Medulla oblongata (tissue), 1 donor: Measurements from ENCODE around the gene CENPB.

ENCODE experiments used
- DNase-seq: peaks from one replicate; pipeline ENCODE4 v3.0.0-alpha.2; 2015; ENCODE audit errors: extremely low spot score

The CENPB gene

GRCh38 chr20:3767110-3767426 lies 19.5 kb downstream of the CENPB start:
- DNase-seq = no peak

GRCh38 chr20:3766422-3767109 lies 20.0 kb downstream of the CENPB start:
- DNase-seq = no peak

GRCh38 chr20:3765171-3765882 lies 21.2 kb downstream of the CENPB start:
- no peak for DNase-seq

- no peak for DNase-seq
Observed at GRCh38 chr20:3764659-3765058, 21.9 kb downstream of the CENPB start.

- DNase-seq = no peak
Observed at GRCh38 chr20:3763671-3764601, 22.6 kb downstream of the CENPB start.

- no peak for DNase-seq
Observed at GRCh38 chr20:3760655-3761348, 25.7 kb downstream of the CENPB start.

GRCh38 chr20:3759884-3760283 lies 26.7 kb downstream of the CENPB start:
- no peak for DNase-seq

GRCh38 chr20:3759316-3759823 lies 27.2 kb downstream of the CENPB start:
- no peak for DNase-seq

- DNase-seq = no peak
Observed at GRCh38 chr20:3758566-3758965, 28.0 kb downstream of the CENPB start.

- DNase-seq = no peak
Observed at GRCh38 chr20:3757268-3757667, 29.3 kb downstream of the CENPB start.

GRCh38 chr20:3755814-3756480 lies 30.6 kb downstream of the CENPB start:
- DNase-seq = peak; percentile 85

GRCh38 chr20:3755269-3755668 lies 31.3 kb downstream of the CENPB start:
- DNase-seq = no peak

GRCh38 chr20:3754276-3754630 lies 32.3 kb downstream of the CENPB start:
- DNase-seq = no peak

GRCh38 chr20:3753501-3754275 lies 32.9 kb downstream of the CENPB start:
- DNase-seq = no peak

GRCh38 chr20:3753098-3753497 lies 33.4 kb downstream of the CENPB start:
- peak; percentile 78 for DNase-seq

GRCh38 chr20:3752386-3752759 lies 34.2 kb downstream of the CENPB start:
- DNase-seq = no peak

GRCh38 chr20:3751675-3752385 lies 34.7 kb downstream of the CENPB start:
- DNase-seq = peak; percentile 45

GRCh38 chr20:3751305-3751674 lies 35.2 kb downstream of the CENPB start:
- DNase-seq = no peak

GRCh38 chr20:3749689-3750531 lies 36.6 kb downstream of the CENPB start:
- no peak for DNase-seq
